Lower leg skin (tissue), 3 donors: Measurements from ENCODE around the gene LIX1.

ENCODE experiments used
- CTCF ChIP-seq, 3 donors: fragments of 450-650 bp; IDR thresholded peaks; one replicate each; pipeline ENCODE4 v1.5.1; 2016; ENCODE audit warnings: antibody characterized with exemption in 3 of 3, mild to moderate bottlenecking in 3 of 3, moderate library complexity in 2 of 3
- POLR2A ChIP-seq, 2 donors: fragments of 450-650 bp; IDR thresholded peaks; one replicate each; pipeline ENCODE4 v1.6.1; 2016 to 2017; ENCODE audit warnings: antibody characterized with exemption in 2 of 2, mild to moderate bottlenecking in 1 of 2, moderate library complexity in 1 of 2

DNA sequence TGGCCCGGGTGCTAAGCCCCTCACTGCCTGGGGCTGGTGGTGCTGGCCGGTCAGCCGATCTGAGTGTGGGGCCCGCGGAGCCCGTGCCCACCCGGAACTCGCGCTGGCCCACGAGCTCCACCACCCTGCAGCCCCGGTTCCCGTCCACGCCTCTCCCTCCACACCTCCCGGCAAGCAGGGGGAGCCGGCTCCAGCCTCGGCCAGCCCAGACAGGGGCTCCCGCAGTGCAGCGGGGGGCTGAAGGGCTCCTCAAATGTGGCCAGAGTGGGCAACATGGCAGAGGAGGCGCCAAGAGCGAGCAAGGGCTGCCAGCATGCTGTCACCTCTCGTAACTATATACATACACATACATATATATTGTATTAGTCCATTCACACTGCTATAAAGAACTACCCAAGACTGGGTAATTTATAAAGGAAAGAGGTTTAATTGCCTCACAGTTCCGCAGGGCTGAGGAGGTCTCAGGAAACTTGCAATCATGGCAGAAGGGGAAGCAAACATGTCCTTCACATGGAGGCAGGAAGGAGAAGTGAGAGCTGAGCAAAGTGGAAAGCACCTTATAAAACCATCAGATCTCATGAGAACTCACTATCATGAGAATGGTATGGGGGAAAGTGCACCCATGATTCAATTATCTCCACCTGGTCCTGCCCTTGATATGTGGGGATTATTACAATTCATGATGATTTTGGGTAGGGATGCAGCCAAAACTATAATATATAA is 56.8 kb downstream of the LIX1 start:
- TF ChIP-seq CTCF (IDR thresholded peaks at IDR 0.05) (no peak), POLR2A (IDR thresholded peaks at IDR 0.05) (no peak)
